GM12875 (cell line): ENCODE data around the gene TMEM151B.

Experiments
- H3K4me3 ChIP-seq: one replicate; pipeline ENCODE4 v1.5.1; 2011; ENCODE audit warnings: low read depth, low read length, control low read depth
- TF ChIP-seq, protein P1 (sequence below): IDR thresholded peaks from 2 replicates; pipeline ENCODE4 v1.5.1; 2011; ENCODE audit warnings: low read depth, mild to moderate bottlenecking, control low read depth, inconsistent platforms, low read length, moderate library complexity, borderline replicate concordance; ENCODE audit not compliant: insufficient read depth

The TMEM151B gene

GRCh38 chr6:44264154-44265006 is 5.9 kb upstream of the TMEM151B start:
- TF ChIP-seq, protein P1, sequence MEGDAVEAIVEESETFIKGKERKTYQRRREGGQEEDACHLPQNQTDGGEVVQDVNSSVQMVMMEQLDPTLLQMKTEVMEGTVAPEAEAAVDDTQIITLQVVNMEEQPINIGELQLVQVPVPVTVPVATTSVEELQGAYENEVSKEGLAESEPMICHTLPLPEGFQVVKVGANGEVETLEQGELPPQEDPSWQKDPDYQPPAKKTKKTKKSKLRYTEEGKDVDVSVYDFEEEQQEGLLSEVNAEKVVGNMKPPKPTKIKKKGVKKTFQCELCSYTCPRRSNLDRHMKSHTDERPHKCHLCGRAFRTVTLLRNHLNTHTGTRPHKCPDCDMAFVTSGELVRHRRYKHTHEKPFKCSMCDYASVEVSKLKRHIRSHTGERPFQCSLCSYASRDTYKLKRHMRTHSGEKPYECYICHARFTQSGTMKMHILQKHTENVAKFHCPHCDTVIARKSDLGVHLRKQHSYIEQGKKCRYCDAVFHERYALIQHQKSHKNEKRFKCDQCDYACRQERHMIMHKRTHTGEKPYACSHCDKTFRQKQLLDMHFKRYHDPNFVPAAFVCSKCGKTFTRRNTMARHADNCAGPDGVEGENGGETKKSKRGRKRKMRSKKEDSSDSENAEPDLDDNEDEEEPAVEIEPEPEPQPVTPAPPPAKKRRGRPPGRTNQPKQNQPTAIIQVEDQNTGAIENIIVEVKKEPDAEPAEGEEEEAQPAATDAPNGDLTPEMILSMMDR = no peak
- peak overlapping the region; percentile 77 for H3K4me3 ChIP-seq

- TF ChIP-seq, protein P1 = peak; percentile 47; the same call in 1 of the 2 replicates
- peak within 1 kb of the TSS; percentile 77 for H3K4me3 ChIP-seq
These were observed 5.1 kb upstream of the TMEM151B start, which contains the start of gene NFKBIE for GRCh38 chr6:44265007-44265721. Gene NFKBIE, minus strand, starts transcription at chr6:44265551. Its CDS starts 205 bp downstream, at chr6:44265346.

- TF ChIP-seq, protein P1 = no peak
- no peak overlapping the region for H3K4me3 ChIP-seq
These were observed 4.5 kb upstream of the TMEM151B start for GRCh38 chr6:44265722-44266233.

DNA sequence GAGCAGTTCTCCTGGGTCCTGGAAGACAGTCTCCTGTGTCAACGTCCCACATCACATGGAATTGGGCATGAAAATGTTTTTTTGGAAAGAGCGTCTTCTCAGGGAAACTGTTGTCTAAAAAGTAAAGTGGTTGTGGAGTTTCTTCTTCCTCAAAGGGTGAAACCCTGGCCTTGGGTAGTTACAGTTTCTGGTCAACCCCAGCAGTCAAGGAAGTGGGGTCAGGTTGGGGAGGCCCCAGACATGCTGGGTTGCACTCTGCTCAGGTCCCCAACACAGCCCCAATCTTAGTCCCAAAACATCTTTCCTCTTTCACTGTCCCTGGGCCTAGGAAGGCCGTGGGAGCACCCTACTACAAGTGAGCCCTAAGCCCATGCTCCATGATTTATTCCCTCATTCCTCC is 3.9 kb upstream of the TMEM151B start:
- TF ChIP-seq, protein P1 = no peak

DNA sequence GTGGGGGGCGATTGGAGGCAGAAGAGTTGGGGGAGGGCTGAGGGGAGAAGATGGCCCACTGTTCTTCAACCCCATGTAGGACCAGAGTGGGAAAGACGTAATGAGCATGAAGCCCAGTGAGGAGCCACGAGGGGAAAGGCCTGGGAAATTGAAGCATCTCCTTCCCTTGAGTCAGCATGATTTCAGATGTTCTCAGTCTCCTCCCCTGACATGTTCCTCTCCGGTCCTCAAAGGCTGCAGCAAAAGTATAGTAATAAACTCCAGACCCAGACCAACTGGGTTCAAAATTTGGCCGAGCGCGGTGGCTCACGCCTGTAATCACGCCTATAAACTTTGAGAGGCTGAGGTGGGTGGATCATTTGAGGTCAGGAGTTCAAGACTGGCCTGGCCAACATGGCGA is 3.0 kb upstream of the TMEM151B start:
- H3K4me3 ChIP-seq = no peak overlapping the region
- TF ChIP-seq, protein P1 = no peak

More for the DNA sequence above, 3.9 kb upstream of the TMEM151B start:
- H3K4me3 ChIP-seq = no peak overlapping the region

DNA sequence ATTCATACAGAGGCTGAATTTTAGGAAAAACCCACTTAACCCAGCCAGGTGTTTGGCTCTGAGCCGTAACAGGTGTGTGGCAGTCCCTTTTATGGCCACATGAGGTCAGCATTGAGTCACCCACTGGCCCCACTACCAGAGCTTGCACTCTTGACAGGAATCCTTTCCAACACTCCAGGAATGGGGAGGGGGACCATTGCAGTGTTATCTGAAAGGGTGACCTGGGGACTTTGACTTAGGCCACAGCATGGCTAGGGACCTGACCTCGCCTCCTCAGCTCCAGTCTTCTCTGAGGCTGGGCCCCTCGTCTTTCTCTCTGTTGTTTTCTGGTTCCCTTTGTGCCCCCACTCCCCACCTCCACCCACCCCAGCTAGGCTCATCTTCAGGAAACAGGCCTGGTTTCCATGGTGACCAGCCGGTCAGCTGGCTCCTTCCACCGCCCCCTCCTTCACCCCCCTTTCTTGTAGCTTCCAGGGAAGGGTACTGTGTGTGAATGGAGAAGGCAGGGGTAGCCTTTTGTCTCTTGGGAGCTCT is 2.1 kb upstream of the TMEM151B start:
- H3K4me3 ChIP-seq = no peak overlapping the region
- TF ChIP-seq, protein P1 = peak; percentile 91
